ENCODE data around the gene PITPNM3. TPM values are rescaled to one million over a fixed set of nuclear protein-coding genes. Genes with fewer than 3 reads are reported as not detected.

Gene PITPNM3
- polyA plus RNA-seq, 3 donors = 0.29 TPM; not detected in 2

DNA sequence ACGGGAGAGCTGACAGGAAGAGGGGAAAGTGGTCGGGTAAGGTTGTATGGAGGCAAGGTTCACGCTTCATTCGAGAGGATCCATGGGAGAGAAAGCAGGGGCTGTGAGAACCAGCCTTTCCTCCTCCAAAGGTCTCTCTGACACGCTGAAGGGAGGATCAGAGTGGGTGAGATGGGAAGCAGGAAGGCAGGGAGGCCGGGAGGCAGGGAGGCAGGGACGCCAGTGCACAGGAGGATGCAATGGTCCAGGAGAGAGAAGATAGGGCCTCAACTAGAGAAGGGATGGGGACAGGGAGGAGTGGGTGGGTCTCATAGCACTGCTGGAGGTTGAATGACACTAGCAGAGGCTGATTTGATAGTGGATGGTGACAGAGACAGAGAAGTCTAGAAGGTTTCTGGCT is 58.0 kb downstream of the PITPNM3 start:
- Histone ChIP-seq H3K27ac (ENCODE audit: low read depth in 1 of 2, low read length in 2 of 2) (no peak overlapping the region), H3K9ac (ENCODE audit: insufficient read depth, low read length, poor library complexity, severe bottlenecking) (no peak overlapping the region), H4K20me1 (ENCODE audit: insufficient read depth, low read length) (no peaks in the 10 kb centered on the region), H3K4me1 (ENCODE audit: control insufficient read depth in 1 of 2, insufficient read depth in 2 of 2, low read length in 2 of 2) (no peaks in the 10 kb centered on the region), H3K27me3 (ENCODE audit: control insufficient read depth in 2 of 2, insufficient read depth in 2 of 2, low read length in 2 of 2) (peaks cover 0 to 20% of the 10 kb centered on the region in 2 donors), H3K9me3 (replicated peaks in 1 of 2; ENCODE audit: control insufficient read depth in 1 of 2, insufficient read depth in 1 of 2, low read length in 2 of 2) (no peaks in the 10 kb centered on the region), H2AFZ (ENCODE audit: insufficient read depth, low read depth, low read length, poor library complexity, severe bottlenecking) (no peak overlapping the region), H3K79me2 (ENCODE audit: insufficient read depth, low read length) (no peaks in the 10 kb centered on the region), H3K4me2 (replicated peaks; ENCODE audit: extremely low read depth, low read length, poor library complexity, severe bottlenecking) (no peak overlapping the region), H3K4me3 (replicated peaks in 1 of 3; ENCODE audit: low read depth in 2 of 3, low read length in 3 of 3) (no peak overlapping the region), H3K36me3 (replicated peaks in 1 of 2; ENCODE audit: control insufficient read depth in 1 of 2, insufficient read depth in 2 of 2, low read length in 2 of 2) (no peaks in the 10 kb centered on the region)
- TF ChIP-seq CTCF (IDR thresholded peaks at IDR 0.05) = no peak
- no peak for DNase-seq
- intact Hi-C loops (cut with micrococcal nuclease) = no loop called here
- no peaks in the 10 kb centered on the region for H3K36me3 Mint-ChIP-seq
- no peak overlapping the region for H3K27ac Mint-ChIP-seq
- H3K9me3 Mint-ChIP-seq = peaks cover 0 to 3% (median 0%) of the 10 kb centered on the region in 7 donors
- H3K27me3 Mint-ChIP-seq (ENCODE audit: low read depth in 3 of 3) = peaks cover 20 to 35% (median 25%) of the 10 kb centered on the region in 3 donors
- peaks cover 3% of the 10 kb centered on the region for H3K4me1 Mint-ChIP-seq
- peak overlapping the region in 1 of 2 donors; percentile 47 for H3K4me3 Mint-ChIP-seq
- 79% methylated on average over 7 of the region's 7 CpGs for WGBS (ENCODE audit: insufficient coverage)

DNA sequence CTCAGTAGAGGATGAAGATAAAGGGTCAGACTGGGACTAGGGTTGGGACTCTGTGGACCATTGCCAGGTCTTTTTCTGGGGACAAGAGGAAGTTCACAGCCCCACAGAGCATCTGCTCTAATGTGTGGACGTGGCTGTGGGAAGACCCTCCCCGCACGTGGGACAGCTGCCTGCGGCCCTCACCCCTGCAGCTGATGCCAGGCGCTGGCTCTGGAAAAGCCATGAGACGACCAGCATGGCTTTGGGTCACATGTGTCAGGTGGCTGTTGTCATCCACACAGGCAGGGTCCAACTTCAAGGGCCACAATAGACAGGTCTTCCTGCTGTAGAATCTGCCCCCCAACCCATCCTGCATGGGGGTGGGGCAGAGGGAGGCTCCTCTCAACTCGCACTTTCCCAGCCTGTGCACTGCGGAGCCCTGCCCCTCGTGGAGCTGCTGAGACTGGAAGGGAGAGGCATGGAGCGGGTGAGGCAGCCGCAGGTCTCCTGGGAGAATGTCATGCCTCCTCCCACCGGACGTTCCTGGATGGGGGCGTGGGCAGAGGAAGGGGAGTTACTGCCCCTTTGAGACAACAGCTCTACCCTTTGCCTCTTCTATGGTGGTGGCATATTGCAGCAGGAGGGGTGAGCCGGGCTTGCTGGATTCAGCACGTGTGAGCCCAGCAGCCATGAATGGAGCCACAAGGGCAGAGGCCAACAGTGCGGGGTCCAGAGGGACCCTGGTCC is 58.7 kb downstream of the PITPNM3 start:
- no peak for DNase-seq
- TF ChIP-seq CTCF (IDR thresholded peaks at IDR 0.05) = no peak
- 57% methylated on average over 9 of the region's 17 CpGs for WGBS (ENCODE audit: insufficient coverage)
- H3K9me3 ChIP-seq (replicated peaks in 1 of 2; ENCODE audit: control insufficient read depth in 1 of 2, insufficient read depth in 1 of 2, low read length in 2 of 2) = no peaks in the 10 kb centered on the region
- intact Hi-C loops (cut with micrococcal nuclease) = no loop called here
- H4K20me1 ChIP-seq (ENCODE audit: insufficient read depth, low read length) = no peaks in the 10 kb centered on the region
- no peaks in the 10 kb centered on the region for H3K4me1 ChIP-seq (ENCODE audit: control insufficient read depth in 1 of 2, insufficient read depth in 2 of 2, low read length in 2 of 2)
- H3K9ac ChIP-seq (ENCODE audit: insufficient read depth, low read length, poor library complexity, severe bottlenecking) = no peak overlapping the region
- no peak overlapping the region for H3K27ac Mint-ChIP-seq
- no peaks in the 10 kb centered on the region for H3K79me2 ChIP-seq (ENCODE audit: insufficient read depth, low read length)
- no peaks in the 10 kb centered on the region for H3K36me3 ChIP-seq (replicated peaks in 1 of 2; ENCODE audit: control insufficient read depth in 1 of 2, insufficient read depth in 2 of 2, low read length in 2 of 2)
- H3K4me2 ChIP-seq (replicated peaks; ENCODE audit: extremely low read depth, low read length, poor library complexity, severe bottlenecking) = no peak overlapping the region
- H2AFZ ChIP-seq (ENCODE audit: insufficient read depth, low read depth, low read length, poor library complexity, severe bottlenecking) = no peak overlapping the region
- H3K27me3 Mint-ChIP-seq (ENCODE audit: low read depth in 3 of 3) = peaks cover 20 to 35% (median 25%) of the 10 kb centered on the region in 3 donors
- peaks cover 0 to 20% of the 10 kb centered on the region in 2 donors for H3K27me3 ChIP-seq (ENCODE audit: control insufficient read depth in 2 of 2, insufficient read depth in 2 of 2, low read length in 2 of 2)
- peaks cover 3% of the 10 kb centered on the region for H3K4me1 Mint-ChIP-seq
- no peak overlapping the region for H3K4me3 ChIP-seq (replicated peaks in 1 of 3; ENCODE audit: low read depth in 2 of 3, low read length in 3 of 3)
- no peaks in the 10 kb centered on the region for H3K36me3 Mint-ChIP-seq
- H3K9me3 Mint-ChIP-seq = peaks cover 0 to 4% (median 2%) of the 10 kb centered on the region in 7 donors
- no peak overlapping the region for H3K27ac ChIP-seq (ENCODE audit: low read depth in 1 of 2, low read length in 2 of 2)
- H3K4me3 Mint-ChIP-seq = peak overlapping the region in 1 of 2 donors; percentile 22
